GM21717 (cell line): ENCODE results near the gene AADAC.
A peak's percentile ranks its signal among the peaks of the same experiment; 100 is the strongest.
"Not testable (repeated sequence)": the region's sequence is repeated elsewhere in the genome, so short reads cannot be mapped to it uniquely, and the experiment has no call there.

Experiments
- ATAC-seq: cut with Tn5 transposase; IDR thresholded peaks from one replicate; pipeline ENCODE4 v1.9.1; 2021; ENCODE audit warnings: mild to moderate bottlenecking, moderate library complexity; ENCODE audit not compliant: unreplicated experiment

The AADAC gene

DNA sequence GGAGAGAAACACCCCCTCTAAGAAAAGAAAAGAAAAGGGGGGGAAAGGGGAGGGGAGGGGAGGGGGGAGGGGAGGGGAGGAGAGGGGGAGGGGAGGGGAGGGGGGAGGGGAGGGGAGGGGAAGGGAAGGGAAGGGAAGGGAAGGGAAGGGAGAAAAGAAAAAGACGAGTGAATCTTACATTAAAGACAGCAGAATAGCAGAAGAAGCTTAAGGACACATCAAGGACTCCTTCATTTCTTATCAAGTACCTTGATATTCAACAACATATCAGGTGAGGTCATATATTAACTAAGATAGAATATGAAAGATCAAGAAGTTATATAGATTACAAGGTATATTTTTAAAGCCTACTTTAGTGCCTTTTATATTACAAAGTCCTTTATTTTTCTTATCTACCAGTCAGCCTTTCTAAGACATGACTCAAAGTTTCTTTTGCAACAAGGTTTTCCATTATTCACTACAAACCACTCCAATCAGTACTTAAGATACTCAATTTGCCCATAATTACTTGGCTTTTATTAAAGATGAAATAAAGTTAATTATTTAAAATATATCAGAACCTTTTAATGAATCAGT, 17.7 kb upstream of the AADAC start:
- no peak for ATAC-seq

DNA sequence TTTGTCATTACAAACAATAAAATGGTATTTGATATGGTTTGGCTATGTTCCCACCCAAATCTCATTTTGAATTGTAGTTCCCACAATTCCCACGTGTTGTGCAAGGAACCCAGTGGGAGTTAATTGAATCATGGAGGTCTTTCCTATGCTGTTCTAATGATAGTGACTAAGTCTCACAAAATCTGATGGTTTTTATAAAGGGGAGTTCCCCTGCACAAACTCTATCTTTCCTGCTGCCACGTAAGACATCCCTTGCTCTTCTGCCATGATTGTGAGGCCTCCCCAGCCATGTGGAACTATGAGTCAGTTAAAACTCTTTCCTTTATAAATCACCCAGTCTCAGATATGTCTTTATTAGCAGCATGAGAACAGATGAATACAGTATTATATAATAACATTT, 15.4 kb upstream of the AADAC start:
- no peak for ATAC-seq

DNA sequence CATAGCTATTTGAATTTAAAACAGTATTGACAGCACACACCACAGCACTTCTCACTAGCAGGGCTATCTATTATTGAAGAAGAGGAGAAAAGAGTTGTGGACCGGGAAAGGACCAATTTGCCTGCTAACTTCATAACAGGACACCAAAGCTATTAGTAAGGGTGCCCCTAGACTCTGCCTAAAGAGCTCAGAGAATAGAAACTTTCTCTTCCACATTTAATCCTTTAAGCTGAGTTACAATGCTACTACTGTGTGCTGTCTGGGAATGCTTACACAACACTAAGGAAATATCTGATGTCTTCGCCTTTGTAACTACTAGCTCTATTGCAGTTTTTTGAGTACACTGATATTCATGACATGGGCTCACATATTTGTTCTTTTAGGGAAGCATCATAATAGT, 13.5 kb upstream of the AADAC start:
- no peak for ATAC-seq

DNA sequence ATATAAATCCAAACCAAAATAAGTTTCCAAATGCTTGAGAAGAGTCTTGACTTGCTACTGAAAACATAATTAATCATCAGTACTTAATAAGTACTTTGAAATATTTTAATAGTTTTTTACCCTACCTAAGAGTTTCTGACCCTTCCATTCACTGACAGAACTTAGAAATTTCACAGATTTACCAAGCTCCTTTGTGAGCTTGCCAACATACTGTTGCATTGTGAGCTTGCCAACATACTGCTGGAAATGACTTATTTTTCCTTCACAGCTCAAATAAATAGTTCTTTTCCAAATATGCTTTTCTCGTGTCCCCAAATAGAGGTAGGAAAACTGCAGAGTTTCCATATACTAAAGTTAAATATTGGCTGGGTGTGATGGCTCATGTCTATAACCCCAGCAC, 9.6 kb upstream of the AADAC start:
- no peak for ATAC-seq

DNA sequence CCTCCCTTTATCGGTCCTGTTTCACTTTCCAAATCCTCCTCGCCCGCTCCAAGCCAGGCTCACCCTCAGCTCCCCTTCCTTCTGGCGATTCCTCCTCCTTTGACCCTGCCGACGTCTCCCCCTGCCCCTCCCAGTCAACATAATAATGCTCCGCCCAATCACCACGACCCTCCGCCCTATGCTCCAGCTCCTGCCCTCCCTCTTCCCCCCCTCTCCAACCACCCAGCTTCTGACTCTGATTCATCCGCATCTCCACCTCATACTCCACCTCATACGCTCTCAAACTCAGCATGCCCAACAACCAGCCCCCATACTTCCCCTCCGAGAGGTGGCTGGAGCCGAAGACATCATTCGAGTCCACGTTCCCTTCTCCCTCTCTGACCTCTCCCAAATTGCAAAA, 7.1 kb upstream of the AADAC start:
- ATAC-seq, result no peak

DNA sequence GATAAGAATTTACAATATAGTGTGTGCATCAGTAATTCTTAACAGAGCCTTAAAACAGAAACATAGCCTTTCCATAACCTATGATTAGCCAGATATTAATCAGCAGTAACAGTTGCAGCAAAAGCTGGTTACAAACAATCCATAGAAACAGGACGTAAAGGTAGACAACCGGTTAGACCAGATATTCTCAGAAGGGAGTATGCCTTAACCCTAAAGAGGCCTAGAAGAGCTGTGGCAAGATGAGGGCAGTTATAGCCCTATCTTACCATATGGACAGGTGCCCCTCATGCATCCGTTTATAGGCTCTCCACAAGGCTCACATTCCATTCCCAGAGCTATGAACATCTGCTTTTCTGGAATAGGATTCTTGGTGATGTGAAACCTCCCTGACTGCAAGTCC, 5.0 kb upstream of the AADAC start:
- ATAC-seq, result not testable (repeated sequence)

DNA sequence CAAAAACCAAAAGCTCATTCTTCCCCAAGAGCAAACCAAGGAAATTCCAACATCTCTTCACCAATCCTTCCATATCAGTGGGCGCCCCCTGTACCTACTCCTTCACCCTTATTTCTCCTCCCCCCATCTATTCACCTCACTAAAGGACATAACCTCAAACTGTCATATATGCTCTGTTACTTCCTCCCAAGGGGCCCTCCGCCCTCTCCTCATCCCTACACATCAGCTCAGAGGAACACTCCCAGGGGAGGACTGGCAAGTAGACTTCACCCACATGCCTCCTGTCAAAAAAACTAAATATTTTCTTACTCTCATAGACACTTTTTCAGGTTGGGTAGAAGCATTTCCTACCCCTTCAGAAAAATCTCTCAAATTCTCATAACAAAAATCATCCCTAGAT, 2.4 kb upstream of the AADAC start:
- no peak for ATAC-seq

DNA sequence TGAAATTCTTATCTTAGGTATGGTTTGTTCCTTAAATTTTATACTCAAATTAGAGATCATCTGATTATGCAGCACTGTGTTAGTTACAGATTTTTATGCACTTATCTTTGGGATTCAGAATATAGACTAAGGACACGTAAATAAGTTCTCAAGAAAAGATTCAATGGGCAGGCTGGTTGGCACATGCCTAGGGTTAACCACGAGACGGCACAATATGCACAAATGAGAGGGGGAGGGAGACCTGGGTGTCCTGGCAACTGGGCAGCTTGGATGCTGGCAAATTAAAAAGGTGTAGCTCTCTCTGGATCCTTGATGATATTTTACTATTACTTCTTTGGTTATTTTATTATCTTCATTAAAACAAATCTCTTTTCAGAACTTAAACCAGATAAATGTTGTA, 672 bp downstream of the AADAC start:
- ATAC-seq, result no peak

DNA sequence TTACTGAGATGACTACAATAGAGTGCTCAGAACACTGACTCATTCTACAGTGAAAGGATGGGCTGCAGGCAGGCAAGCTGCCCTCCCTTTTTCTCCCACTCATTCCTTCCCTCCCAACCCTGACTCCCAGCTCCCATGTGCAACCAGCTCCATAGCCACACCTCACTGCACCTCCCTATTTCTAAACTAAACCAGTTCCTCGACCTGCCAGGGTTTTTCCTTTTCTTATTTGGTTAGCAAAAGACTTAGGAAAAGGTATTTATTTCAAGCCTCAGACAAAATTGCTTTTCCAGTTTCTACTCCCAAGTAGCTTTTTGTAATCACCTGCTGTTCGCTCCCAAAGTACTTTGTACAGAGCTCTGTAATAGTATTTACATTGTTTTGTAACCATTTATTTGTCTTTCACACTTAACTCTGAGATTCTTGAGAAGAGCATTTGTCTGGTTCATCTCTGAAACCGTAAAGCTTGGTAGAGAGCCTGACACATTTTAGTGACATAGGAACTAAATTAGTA, 2.2 kb downstream of the AADAC start:
- ATAC-seq, result no peak

DNA sequence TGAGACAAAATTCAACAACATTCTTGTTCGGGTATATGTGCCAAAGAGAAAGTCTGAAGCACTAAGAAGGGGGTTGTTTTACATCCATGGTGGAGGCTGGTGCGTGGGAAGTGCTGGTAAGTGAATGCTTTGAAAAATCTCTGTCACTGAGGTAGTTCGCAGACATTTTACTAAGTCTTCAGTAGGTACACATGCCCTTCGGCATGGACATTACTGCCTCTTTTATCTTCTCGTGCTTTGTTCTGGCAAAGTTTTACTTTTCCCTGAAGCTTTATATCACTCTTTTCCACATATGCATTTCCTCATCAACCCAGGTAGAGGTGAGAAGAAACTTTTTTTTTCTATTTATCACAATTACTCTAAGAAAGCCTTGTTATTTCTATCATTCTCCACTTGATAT, 3.6 kb downstream of the AADAC start:
- ATAC-seq, result no peak

DNA sequence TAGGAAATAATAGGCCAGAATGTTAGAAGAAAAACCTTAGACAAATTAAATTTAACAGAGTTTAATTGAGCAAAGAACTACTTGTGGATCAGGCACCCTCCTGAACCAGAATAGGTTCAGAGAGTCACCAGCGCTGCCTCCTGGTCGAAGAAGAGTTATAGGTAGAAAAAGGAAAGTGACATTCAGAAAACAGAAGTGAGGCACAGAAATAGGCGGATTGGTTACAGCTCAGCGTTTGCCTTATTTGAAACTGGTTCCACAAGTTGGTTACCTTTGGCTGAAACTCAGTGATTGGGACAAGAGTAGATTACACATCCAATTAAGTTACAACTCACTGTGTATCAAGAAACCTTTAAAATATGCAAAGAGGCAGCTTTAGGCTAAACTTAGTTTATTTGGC, 4.4 kb downstream of the AADAC start:
- ATAC-seq, result no peak

DNA sequence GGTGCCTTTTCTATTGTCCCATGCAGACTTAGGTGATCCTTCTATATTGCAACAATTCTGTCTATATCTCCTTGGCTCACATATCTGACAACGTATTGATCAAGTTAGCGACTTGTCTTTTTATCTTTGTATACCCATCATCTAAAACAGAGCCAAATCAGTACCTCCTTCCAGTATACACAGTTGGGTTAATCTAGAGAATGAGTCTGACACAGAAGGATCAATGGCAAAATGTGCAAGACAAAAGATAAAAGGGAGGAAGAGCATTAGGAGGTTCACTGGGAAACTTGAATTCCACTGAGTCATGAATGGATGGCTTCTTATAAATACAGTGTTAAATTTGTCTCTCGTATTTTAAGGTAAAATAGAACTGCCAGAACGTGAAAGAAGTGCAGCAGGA, 6.0 kb downstream of the AADAC start:
- no peak for ATAC-seq

DNA sequence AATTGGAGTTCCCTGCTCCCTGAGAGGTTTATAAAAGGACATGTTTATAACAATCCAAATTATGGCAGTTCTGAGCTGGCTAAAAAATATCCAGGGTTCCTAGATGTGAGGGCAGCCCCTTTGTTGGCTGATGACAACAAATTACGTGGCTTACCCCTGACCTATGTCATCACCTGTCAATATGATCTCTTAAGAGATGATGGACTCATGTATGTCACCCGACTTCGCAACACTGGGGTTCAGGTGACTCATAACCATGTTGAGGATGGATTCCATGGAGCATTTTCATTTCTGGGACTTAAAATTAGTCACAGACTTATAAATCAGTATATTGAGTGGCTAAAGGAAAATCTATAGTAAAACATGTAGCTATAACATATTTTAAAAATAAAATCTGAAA, 13.9 kb downstream of the AADAC start:
- no peak for ATAC-seq

DNA sequence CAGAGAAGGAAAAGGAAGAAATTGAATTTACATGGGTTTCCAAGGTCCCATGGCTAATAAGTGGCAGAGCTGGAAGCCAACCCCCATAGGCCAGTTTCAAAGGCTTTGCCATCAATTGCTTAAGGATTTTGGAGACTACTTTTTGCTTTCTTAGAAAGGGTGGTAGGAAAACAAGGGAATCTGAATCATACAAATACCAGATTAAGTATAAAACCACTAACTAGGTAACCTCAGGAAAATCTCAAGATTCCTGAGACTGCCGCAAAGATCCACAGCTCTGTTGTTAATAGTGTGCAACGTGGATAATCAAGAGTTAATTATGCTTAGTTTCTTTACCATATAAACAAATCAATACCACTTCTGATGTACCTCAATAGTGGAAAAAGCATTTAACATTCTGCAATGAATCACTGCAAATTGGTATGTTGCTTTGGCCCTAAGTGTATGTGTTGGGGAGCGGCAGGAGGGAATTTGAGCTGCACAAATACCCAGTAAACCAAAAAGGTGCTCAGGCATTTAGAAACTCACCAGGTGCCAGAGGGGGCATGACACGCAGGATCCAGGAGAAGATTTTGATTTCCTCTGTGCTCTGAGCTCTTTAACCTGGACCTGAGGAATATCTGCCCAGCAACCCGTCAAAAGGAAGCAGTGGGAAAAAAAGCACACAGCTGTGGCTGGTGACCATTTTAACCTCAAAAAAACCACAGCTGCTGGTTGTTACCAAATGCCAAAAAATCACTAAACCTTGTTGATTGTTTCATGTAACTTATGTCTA, 22.0 kb downstream of the AADAC start:
- no peak for ATAC-seq

DNA sequence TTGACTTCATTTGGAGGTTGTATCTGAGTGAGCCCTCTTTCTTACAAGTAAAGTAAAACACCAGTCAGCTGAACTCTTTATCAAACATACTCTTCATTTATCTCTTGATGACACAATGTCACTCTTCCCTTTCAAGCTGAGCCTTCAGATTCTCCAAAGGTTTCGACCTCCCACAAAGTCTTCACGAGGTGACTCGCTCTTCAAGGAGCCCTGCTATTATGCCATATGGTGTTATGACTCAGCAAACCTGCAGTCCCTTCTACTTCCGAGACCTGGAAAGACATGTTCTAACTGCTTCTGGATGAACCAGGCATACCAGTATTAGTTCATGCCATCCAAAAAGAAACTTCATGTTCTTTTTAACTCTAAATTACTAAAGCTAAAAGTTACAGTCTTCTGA, 23.1 kb downstream of the AADAC start:
- ATAC-seq, result no peak

DNA sequence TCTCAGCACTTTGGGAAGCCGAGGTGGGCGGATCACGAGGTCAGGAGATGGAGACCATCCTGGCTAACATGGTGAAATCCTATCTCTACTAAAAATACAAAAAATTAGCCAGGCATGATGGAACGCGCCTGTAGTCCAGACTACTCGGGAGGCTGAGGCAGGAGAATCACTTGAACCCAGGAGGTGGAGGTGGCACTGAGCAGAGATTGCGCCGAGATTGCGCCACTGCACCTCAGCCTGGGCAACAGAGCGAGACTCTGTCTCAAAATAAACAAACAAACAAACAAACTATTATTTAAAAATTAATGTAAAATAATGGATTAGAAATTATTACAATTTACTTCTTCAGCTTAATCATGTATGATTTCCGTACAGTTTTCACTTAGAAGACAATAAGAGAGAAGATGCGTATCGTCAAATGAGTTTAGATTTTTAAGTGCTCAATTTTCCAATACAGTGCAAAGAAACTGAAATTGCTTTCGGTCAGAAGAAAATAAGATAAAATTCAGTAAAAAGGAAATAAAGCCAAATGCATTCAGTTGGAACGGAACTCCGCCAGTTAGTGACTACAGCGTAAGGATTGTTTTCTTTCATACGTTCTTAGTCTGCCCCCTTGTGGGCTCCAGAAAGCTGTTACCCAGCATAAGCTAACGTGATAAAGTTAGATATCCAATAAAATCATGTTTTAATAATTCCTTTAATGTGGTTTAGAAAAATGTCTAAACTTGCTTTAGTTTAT, 24.8 kb downstream of the AADAC start:
- ATAC-seq, result peak; percentile 68

DNA sequence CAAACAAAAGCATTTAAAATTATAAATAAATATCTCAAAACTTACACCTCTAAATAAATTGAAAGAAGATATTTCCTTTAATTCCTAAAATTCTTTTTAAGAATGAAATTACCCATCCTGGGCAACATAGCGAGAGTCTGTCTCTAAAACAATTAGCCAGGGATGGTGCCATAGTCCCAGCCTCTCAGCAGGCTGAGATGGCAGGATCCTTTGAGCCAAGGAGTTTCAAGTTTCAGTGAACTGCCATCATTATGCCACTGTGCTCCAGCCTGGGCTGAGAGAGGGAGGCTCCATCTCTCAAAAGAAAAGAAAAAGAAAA, 25.4 kb downstream of the AADAC start:
- no peak for ATAC-seq

DNA sequence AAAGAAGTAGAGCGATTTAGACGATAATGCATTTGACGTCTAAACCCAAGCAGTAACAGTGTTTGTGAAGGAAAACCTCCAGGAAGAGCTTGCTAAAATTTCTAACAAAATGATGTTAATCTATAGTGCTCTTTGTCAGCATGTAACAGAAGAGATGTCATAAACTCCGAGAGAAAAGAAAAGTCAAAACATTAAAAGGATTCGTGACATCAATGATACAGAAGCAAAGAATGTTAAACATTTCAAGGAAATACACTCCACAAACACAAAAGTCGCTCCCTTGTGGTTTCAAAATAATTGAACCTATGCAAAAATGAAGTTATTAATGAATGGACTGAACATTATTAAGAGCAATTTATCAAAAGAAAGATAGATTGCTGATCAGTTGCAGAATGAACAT, 27.9 kb downstream of the AADAC start:
- ATAC-seq, result no peak

DNA sequence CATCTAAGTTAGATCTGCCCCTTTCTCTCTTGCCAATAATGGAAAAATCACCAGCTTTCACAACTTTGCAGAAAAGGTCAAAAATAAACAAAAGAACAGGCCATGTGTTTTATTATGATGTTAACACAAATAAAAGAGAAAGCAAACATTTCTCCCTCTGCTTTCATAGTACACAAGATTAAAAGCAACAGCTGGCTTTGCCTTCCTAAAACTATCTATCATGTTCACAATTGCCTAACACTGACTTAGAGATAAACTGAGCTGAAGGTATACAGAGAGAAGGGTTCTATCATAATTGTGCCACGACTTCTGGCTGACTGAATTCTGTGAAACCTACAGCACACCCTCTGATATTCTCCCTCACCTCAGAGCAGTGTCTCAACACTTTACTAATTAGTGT, 29.4 kb downstream of the AADAC start:
- no peak for ATAC-seq

DNA sequence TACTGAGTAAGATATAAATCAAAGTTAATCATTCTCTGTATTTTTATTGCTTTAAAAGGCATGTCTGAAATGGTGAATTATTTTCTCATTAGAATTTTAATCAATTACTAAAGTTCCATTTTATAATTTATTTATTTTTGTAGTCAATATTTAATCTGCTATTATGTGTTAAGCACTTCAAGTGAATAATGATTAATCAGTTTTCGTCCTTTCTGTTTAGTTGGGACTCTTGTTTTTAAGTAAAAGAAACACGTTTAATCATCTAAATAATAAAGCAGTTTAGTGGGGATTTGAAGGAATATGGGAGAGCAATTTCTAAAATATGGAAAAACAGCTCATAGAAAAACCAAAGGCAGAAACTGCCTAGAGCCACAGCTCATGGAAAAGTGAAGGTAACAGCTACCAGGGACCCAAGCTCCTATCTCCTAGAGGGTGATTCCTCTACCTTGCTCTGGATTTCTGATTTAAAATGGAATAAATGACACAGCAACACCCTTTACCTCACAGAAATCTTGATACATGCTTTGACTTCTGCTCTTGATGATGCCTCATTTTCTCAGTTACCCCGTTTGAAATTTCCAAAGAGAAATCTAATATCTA, 31.5 kb downstream of the AADAC start:
- ATAC-seq, result no peak

DNA sequence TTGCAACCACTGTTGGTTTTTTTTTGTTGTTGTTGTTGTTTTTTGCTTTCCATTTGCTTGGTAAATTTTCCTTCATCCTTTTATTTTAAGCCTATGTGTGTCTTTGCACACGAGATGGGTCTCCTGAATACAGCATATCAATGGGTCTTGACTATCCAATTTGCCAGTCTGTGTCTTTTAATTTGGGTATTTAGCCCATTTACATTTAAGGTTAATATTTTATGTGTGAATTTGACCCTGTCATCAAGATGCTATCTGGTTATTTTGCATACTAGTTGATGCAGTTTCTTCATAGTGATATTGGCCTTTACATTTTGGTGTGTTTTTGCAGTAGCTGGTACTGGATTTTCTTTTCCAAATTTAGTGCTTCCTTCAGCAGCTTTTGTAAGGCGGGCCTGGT, 36.1 kb downstream of the AADAC start:
- ATAC-seq, result not testable (repeated sequence)
